RWPE1 (cell line): ENCODE data around the gene LCMT1.
"Not testable (repeated sequence)": the region's sequence is repeated elsewhere in the genome, so short reads cannot be mapped to it uniquely, and the experiment has no call there.

Experiments
- CTCF ChIA-PET: fragments of 350-600 bp; sonication (Branson Sonifier 250); formaldehyde crosslinking; extraction: SDS; loops from one replicate; lab custom pipeline; 2021; lab: Yijun Ruan, JAX
- POLR2A ChIA-PET: fragments of 400-600 bp; formaldehyde crosslinking; extraction: SDS; loops from one replicate; lab custom pipeline; 2020; ENCODE audit warnings: antibody characterized with exemption; ENCODE audit not compliant: low non-redundant PET; lab: Yijun Ruan, JAX
- DNase-seq: peaks from one replicate; pipeline ENCODE4 v3.0.0; 2012; ENCODE audit warnings: low spot score
- H3K27ac ChIP-seq: fragments of 450-650 bp; 2 replicates; pipeline ENCODE4 v1.5.1; 2017
- CTCF ChIP-seq: fragments of 450-650 bp; conservative IDR thresholded peaks from 2 replicates; pipeline ENCODE4 v1.5.1; 2017; ENCODE audit warnings: low read depth, mild to moderate bottlenecking

The LCMT1 gene

DNA sequence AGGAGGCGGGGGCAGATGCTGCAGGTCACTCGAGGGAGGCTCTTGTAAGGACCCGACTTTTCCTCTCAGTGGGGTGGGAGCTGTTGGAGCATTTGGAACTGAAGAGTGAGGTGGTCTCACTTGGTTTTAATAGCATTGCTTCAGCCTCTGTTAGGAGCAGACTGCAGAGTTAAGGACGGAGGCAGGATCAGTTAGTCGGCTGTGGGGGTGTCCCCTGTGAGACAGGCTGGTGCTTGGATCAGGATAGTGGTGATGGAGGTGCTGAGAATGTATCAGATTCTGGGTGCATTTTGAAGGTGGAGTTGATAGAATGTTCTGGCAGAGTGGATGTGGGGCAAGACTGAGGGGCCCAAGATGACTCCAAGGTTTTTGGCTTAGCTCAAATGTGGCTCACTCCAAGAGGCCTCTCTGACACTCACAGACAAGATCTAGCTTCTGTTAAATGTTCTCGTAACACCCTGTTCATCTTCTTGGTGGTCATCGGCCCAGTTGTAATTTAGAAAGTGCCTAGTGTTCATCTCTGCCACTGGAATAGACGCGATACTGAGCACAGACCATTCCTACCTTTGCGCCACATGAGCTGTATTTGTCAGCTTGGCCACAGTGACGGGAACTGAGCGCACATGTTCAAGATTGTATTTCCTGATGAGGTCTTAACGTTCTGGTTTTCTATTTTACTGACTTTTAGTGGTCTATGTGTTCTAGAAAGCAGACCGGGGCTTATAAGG is 7.5 kb downstream of the LCMT1 start:
- POLR2A ChIA-PET = interaction anchor here (0.5 kb wide), 1 partner anchor 209 kb away, joined by 3 read pairs; no protein-coding TSS in a partner anchor

DNA sequence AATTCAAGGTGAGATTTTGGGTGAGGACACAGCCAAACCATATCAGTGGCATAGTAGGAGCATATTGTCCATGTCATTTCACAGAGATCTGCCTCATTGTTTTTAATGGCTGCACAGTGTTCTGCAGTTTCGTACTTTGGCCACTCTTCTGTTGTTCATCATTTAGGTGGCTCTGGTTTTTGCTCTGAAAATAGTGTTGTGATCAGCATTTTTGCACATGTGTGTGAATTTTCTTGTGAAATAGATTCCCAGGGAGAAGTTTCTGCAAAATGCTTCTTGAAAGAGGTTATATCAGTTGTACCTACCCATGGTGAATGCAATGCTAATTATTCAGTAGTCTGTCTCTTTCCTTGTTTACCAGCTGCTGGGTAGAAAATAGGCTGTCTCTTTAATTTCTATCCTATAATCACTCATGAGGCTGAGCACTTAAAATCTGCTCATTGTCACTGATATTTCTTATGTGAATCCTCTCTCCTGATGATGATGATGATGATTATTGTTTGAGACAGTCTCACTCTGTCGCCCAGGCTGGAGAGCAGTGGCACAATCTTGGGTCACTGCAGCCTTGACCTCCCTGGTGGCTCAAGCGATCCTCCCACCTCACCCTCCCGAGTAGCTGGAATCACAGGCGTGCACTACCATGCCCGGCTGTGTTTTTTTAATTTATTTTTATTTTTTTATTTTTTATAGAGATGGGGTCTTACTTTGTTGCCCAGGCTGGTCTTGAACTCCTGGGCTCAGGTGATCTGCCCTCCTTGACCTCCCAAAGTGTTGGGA is 10.5 kb downstream of the LCMT1 start:
- POLR2A ChIA-PET = no interaction called here
- no peak for TF ChIP-seq CTCF
- CTCF ChIA-PET = no interaction called here
- no peak for DNase-seq
- no peak overlapping the region for H3K27ac ChIP-seq

More for the DNA sequence above, 7.5 kb downstream of the LCMT1 start:
- CTCF ChIA-PET = no interaction called here
- TF ChIP-seq CTCF = no peak
- no peak overlapping the region for H3K27ac ChIP-seq
- DNase-seq = no peak

GRCh38 chr16:25124503-25124902 is 13.0 kb downstream of the LCMT1 start:
- H3K27ac ChIP-seq = no peak overlapping the region
- ChIA-PET POLR2A (no interaction called here), CTCF (no interaction called here)
- no peak for TF ChIP-seq CTCF
- no peak for DNase-seq

- POLR2A ChIA-PET, DNase-seq, H3K27ac ChIP-seq: not testable (repeated sequence)
- CTCF ChIA-PET = interaction anchor here (0.6 to 0.8 kb wide), 5 partner anchors 29 to 220 kb away, joined by 3 to 5 read pairs (median 4); no protein-coding TSS in a partner anchor
Measured at GRCh38 chr16:25126086-25126666, 14.6 kb downstream of the LCMT1 start.

DNA sequence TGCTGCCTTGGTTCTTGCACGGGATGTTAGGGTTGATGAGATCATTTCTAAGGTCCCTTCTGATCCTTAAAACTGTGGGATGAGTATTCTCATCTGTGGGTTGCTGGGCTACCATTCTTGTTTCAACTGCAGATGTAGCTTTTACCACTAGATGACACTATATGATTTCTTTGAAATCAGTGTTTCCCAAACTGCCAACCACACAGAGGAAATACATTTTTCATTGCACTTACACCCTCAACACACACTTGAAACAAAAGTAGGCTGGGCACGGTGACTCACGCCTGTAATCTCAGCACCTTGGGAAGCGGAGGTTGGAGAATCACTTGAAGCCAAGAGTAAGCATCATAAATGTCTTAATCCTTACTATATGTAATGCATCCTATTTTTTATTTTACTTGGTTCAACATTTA is 15.3 kb downstream of the LCMT1 start:
- no peak overlapping the region for H3K27ac ChIP-seq
- POLR2A ChIA-PET = no interaction called here
- CTCF ChIA-PET = interaction anchor here (0.6 to 0.8 kb wide), 5 partner anchors 28 to 220 kb away, joined by 3 to 5 read pairs (median 4); no protein-coding TSS in a partner anchor
- peak; percentile 72 for TF ChIP-seq CTCF
- DNase-seq = peak; percentile 77

- DNase-seq, H3K27ac ChIP-seq, POLR2A ChIA-PET: not testable (repeated sequence)
- CTCF ChIA-PET = interaction anchor here (0.7 kb wide), 1 partner anchor 101 kb away, joined by 3 read pairs; no protein-coding TSS in a partner anchor
Measured at GRCh38 chr16:25132751-25133150, 21.2 kb downstream of the LCMT1 start.

GRCh38 chr16:25134166-25134700 is 22.7 kb downstream of the LCMT1 start:
- no peak for DNase-seq
- no peak overlapping the region for H3K27ac ChIP-seq
- TF ChIP-seq CTCF = no peak
- ChIA-PET CTCF (interaction anchor here (0.7 kb wide), 1 partner anchor 130 kb away, joined by 5 read pairs; no protein-coding TSS in a partner anchor), POLR2A (no interaction called here)
